DOHH2 (cell line): ENCODE data around the gene ME3.

ENCODE experiments used
- H3F3A ChIP-seq: fragments of 200-600 bp; sonication (generic), shearing (Covaris generic); 2 replicates; pipeline ENCODE4 v1.6.0; 2016; ENCODE audit warnings: antibody characterized with exemption, mild to moderate bottlenecking; ENCODE audit not compliant: control insufficient read depth, insufficient read depth
- H3K27ac ChIP-seq: fragments of 200-600 bp; sonication (generic); 2 replicates; pipeline ENCODE4 v1.5.1; 2014; ENCODE audit warnings: low read depth, mild to moderate bottlenecking, low read length, moderate library complexity
- H3K27me3 ChIP-seq: fragments of 200-600 bp; sonication (generic); 2 replicates; pipeline ENCODE4 v1.6.1; 2014; ENCODE audit warnings: mild to moderate bottlenecking, low read length, mixed read lengths; ENCODE audit not compliant: control insufficient read depth
- H3K36me3 ChIP-seq: fragments of 200-600 bp; sonication (generic); 2 replicates; pipeline ENCODE4 v1.6.1; 2014; ENCODE audit warnings: mild to moderate bottlenecking, low read length, moderate library complexity, mixed read lengths; ENCODE audit not compliant: control insufficient read depth
- H3K4me1 ChIP-seq: fragments of 200-600 bp; sonication (generic); 2 replicates; pipeline ENCODE4 v1.6.1; 2014; ENCODE audit warnings: mild to moderate bottlenecking, low read length, mixed read lengths; ENCODE audit not compliant: control insufficient read depth
- H3K4me2 ChIP-seq: fragments of 200-600 bp; sonication (generic); 2 replicates; pipeline ENCODE4 v1.6.0; 2014; ENCODE audit warnings: mild to moderate bottlenecking, low read length, moderate library complexity
- H3K4me3 ChIP-seq: fragments of 200-600 bp; sonication (generic); 2 replicates; pipeline ENCODE4 v1.5.1; 2014; ENCODE audit warnings: mild to moderate bottlenecking, low read length, mixed read lengths
- H3K79me2 ChIP-seq: fragments of 200-600 bp; sonication (generic); 2 replicates; pipeline ENCODE4 v1.6.1; 2014; ENCODE audit warnings: mild to moderate bottlenecking, low read length, mixed read lengths; ENCODE audit not compliant: control insufficient read depth
- H3K9me2 ChIP-seq: fragments of 200-600 bp; sonication (generic); replicated peaks from 2 replicates; pipeline ENCODE4 v1.6.1; 2014; ENCODE audit warnings: mild to moderate bottlenecking, low read length, mixed read lengths; ENCODE audit not compliant: control insufficient read depth
- H3K9me3 ChIP-seq: fragments of 200-600 bp; sonication (generic); 2 replicates; pipeline ENCODE4 v1.6.1; 2014; ENCODE audit warnings: antibody characterized with exemption, low read length, mixed read lengths; ENCODE audit not compliant: control insufficient read depth, insufficient read depth
- H4K20me1 ChIP-seq: fragments of 200-600 bp; sonication (generic); 2 replicates; pipeline ENCODE4 v1.6.0; 2014; ENCODE audit warnings: low read depth, mild to moderate bottlenecking, antibody characterized with exemption, low read length, moderate library complexity; ENCODE audit not compliant: control insufficient read depth, insufficient read depth
- CTCF ChIP-seq: fragments of 200-600 bp; sonication (generic); IDR thresholded peaks from one replicate; pipeline ENCODE4 v1.5.1; 2014; ENCODE audit warnings: antibody characterized with exemption, mild to moderate bottlenecking, low read depth, low read length; ENCODE audit not compliant: poor library complexity, severe bottlenecking
- EZH2phosphoT487 ChIP-seq: fragments of 200-600 bp; sonication (generic); IDR thresholded peaks from 2 replicates; pipeline ENCODE4 v1.6.1; 2017; ENCODE audit warnings: borderline replicate concordance, mild to moderate bottlenecking, antibody characterized with exemption, low read length, moderate library complexity, mixed read lengths

Gene ME3

GRCh38 chr11:86483610-86483939, 188.8 kb downstream of the ME3 start:
- Histone ChIP-seq H3K4me2 (no peak overlapping the region), H3K9me2 (no peaks in the 10 kb centered on the region), H3K27me3 (no peaks in the 10 kb centered on the region), H3K9me3 (no peaks in the 10 kb centered on the region), H3K36me3 (no peaks in the 10 kb centered on the region), H4K20me1 (no peaks in the 10 kb centered on the region), H3K4me3 (no peak overlapping the region), H3K79me2 (no peaks in the 10 kb centered on the region), H3K27ac (no peak overlapping the region), H3K4me1 (no peaks in the 10 kb centered on the region), H3F3A (no peaks in the 10 kb centered on the region)
- TF ChIP-seq EZH2phosphoT487 (no peak), CTCF (no peak)

GRCh38 chr11:86482692-86483091, 189.7 kb downstream of the ME3 start:
- Histone ChIP-seq H3F3A (no peaks in the 10 kb centered on the region), H3K27ac (no peak overlapping the region), H3K9me2 (no peaks in the 10 kb centered on the region), H3K4me1 (no peaks in the 10 kb centered on the region), H3K9me3 (no peaks in the 10 kb centered on the region), H4K20me1 (no peaks in the 10 kb centered on the region), H3K27me3 (no peaks in the 10 kb centered on the region), H3K36me3 (no peaks in the 10 kb centered on the region), H3K79me2 (no peaks in the 10 kb centered on the region), H3K4me2 (no peak overlapping the region), H3K4me3 (no peak overlapping the region)
- TF ChIP-seq EZH2phosphoT487 (no peak), CTCF (no peak)

GRCh38 chr11:86481399-86481798, 191.0 kb downstream of the ME3 start:
- no peaks in the 10 kb centered on the region for H3K9me3 ChIP-seq
- no peaks in the 10 kb centered on the region for H3F3A ChIP-seq
- no peak overlapping the region for H3K4me2 ChIP-seq
- no peaks in the 10 kb centered on the region for H3K36me3 ChIP-seq
- no peaks in the 10 kb centered on the region for H4K20me1 ChIP-seq
- H3K27me3 ChIP-seq: no peaks in the 10 kb centered on the region
- TF ChIP-seq CTCF (no peak), EZH2phosphoT487 (no peak)
- H3K79me2 ChIP-seq: no peaks in the 10 kb centered on the region
- no peaks in the 10 kb centered on the region for H3K9me2 ChIP-seq
- no peak overlapping the region for H3K4me3 ChIP-seq
- no peak overlapping the region for H3K27ac ChIP-seq
- no peaks in the 10 kb centered on the region for H3K4me1 ChIP-seq

- Histone ChIP-seq H3K9me3 (no peaks in the 10 kb centered on the region), H3K4me1 (no peaks in the 10 kb centered on the region), H3K36me3 (no peaks in the 10 kb centered on the region), H3K27ac (no peak overlapping the region), H3K79me2 (no peaks in the 10 kb centered on the region), H4K20me1 (no peaks in the 10 kb centered on the region), H3K4me2 (no peak overlapping the region), H3K4me3 (no peak overlapping the region), H3K27me3 (no peaks in the 10 kb centered on the region), H3F3A (no peaks in the 10 kb centered on the region), H3K9me2 (no peaks in the 10 kb centered on the region)
- no peak for TF ChIP-seq CTCF
- no peak for TF ChIP-seq EZH2phosphoT487
These were observed 194.1 kb downstream of the ME3 start for GRCh38 chr11:86478348-86478747.
